GM21423 (cell line): ENCODE results near the gene VPS35.
"Not testable (repeated sequence)": the region's sequence is repeated elsewhere in the genome, so short reads cannot be mapped to it uniquely, and the experiment has no call there.

Experiments
- ATAC-seq: cut with Tn5 transposase; IDR thresholded peaks from one replicate; pipeline ENCODE4 v1.9.1; 2021; ENCODE audit warnings: mild to moderate bottlenecking, moderate library complexity; ENCODE audit not compliant: unreplicated experiment

VPS35 gene

DNA sequence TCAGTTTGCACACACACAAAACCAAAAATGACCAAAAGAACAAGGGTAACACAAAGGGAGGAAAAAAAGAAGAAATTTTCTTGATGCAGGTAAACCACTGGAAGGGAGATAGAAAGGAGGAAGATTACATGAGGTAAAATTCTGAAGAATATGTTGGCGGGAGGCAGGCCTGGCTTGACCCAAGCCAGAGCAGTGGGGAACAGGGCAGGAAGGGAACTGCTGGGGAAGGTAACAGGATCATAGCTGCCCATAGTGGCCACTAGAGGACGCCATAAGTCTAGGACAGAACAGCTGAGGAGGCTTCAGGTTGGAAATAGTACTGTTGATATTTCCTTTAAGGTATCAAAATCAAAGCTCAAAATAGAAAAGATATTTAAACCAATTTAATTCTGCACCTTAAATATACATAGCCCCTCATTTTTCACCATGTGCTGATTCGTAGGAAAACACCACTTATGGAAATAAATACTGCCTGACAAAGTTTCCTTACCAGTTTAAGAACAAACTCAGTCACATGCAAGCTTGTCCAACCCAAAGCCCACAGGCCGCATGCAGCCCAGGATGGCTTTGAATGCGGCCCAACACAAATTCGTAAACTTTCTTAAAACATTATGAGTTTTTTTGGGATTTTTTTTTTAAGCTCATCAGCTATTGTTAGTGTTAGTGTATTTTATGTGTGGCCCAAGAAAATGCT, 15.5 kb downstream of the VPS35 start:
- peak; percentile 81 for ATAC-seq

- ATAC-seq = no peak
These were observed 26.9 kb downstream of the VPS35 start for GRCh38 chr16:46662123-46662522.

DNA sequence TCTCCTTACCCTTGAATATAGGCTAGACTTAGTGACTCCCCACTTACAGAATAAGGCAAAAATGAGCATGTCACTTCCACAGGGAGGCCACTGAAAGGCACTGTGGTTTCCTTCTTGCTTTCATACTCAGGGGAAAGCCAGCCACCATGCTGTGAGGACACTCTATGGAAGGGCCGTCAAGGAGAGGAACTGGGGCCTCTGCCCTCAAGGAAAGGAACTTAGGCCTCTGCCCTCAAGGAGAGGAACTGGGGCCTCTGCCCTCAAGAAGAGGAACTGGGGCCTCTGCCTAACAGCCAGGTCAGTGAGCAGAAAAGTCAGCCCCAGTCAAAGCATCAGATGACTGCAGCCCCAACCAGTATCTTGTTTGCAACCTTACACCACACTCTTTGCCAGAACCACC, 30.1 kb downstream of the VPS35 start:
- peak; percentile 91 for ATAC-seq

DNA sequence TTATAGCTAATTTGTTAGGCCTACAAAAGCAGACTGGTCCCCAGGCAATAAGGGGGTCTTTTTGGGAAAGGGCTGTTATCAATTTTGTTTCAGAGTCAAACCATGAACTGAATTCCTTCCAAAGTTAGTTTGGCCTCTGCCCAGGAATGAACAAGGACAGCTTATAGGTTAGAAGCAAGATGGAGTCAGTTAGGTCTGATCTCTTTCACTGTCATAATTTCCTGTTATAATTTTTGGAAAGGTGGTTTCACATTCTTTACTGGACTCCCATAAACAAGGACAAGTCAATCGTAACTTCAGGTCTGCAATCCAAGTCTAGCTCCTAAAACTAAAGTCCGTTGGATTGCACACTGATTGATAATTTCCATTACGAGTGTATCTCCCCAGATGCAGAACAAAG, 37.7 kb downstream of the VPS35 start:
- no peak for ATAC-seq

DNA sequence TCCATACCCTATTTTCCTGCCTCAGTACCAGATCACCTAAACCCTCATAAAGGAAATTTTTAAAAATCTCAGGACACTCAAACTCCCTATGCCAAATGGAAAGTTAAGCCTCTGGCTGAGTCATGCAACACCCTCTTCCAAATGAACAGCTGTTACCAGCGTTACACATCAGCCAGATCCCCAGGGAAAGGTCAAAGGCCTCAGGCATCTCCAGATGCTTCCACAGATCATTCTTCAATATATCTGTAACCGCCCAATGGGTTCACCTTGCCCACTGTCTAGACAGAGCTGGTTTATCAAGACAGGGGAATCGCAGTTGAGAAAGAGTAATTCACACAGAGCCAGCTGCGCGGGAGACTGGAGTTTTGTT, 38.7 kb downstream of the VPS35 start:
- no peak for ATAC-seq

- no peak for ATAC-seq
These were observed 39.3 kb downstream of the VPS35 start for GRCh38 chr16:46649588-46650253.

DNA sequence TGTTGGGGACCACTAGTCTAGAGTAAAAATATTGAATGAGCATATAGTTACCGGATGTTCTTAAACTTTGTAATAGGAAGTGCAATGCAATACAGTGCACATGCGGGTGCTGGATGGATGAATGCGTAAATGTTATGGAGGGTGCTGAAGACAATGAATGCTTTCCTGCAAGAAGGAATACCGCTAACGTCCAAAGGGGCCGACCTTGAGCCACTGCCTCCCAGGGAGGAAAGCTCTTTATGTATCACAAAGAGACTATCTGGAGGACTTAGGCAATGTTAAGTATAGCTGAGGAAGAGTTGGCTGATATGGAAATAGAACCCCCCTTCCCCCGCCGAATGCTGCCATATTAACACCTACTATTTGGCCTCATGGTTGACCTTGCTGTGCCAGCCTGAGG, 40.3 kb downstream of the VPS35 start:
- ATAC-seq = no peak

DNA sequence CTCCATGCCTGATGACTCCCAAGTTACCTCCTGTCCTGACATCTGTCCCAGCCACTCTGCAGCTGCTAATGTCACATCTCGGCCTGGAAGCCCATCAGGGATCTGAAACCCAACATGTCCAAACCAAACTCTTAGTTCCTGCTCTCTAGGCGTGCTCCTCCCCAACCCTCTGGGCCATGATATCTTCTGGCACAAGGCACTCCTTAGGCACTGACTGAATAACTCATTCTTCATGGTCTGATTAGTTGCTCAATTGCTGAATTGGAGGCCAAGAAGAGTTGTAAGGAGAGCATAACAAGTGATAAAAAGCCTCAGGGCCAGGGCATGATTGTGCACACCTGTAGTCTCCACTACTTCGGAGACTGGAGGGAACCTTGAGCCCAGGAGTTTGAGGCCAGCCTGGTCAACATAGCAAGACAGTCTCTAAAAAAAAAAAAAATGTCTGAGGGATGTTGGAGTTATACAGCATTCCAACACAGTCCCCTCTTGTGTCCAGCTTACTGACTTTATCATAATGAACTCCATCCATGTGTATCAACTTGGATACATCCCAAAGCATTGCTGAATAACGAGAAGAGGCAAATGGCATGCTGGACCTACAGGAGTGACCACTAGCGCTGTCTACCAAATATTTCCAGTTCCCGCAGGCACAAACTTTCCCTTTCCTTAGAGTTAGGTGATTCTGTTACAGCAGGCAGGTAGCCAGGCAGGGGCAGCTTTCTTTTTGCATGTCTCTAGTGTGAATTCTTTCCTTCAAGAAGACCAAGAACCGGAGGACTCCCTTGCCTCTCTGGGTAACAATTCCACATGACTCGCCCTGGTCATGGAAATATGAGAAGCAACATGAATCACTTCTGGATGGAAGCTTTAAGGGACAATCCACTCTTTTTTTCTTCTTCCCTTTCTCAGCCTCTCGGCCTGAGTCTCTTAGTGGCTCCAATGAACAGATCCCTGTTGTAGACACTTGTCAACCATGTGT, 49.7 kb downstream of the VPS35 start:
- ATAC-seq = no peak

DNA sequence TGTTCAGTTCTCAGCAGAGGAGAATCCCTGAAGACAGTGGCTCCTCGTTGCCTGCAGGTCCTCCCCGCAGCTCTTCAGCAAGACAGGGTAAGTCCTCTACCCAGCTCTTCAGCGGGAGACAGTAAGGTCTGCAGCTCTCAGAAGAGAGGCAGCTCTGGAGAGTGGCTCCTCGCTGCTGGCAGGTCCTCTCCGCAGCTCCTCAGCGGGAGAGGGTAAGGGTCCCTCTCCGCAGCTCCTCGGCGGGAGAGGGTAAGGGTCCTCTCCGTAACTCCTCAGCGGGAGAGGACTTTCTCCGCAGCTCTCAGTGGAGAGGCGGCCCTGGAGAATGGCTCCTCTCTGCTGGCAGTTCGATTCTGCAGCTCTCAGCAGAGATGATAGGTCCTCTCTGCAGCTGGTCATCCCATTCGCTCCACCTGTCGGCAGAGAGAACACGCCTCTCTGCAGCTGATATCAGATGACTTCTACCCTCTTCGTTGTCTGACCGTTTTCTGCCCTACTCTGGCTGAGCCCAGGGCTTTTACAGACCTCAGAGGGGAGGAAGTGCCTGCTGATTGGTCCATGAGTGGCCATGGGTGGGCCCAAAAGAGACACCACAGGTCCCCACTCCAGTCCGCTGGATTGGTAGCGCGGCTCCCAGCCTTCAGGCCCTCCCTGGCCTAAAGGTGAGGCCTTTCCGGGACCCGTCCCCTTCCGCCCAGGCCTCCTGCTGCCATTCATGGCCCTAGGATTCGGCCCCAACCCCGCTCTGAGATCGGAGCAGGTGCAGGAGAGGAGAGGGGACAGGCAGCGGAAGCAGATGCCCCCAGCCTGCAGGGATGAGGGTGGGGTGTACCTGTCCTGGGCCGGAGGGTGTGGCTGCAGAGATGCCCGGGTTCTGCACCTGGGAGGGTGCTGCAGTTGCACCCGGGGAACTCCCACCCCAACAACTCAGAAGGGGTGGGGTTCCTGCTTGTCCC, 55.9 kb downstream of the VPS35 start:
- ATAC-seq = no peak

DNA sequence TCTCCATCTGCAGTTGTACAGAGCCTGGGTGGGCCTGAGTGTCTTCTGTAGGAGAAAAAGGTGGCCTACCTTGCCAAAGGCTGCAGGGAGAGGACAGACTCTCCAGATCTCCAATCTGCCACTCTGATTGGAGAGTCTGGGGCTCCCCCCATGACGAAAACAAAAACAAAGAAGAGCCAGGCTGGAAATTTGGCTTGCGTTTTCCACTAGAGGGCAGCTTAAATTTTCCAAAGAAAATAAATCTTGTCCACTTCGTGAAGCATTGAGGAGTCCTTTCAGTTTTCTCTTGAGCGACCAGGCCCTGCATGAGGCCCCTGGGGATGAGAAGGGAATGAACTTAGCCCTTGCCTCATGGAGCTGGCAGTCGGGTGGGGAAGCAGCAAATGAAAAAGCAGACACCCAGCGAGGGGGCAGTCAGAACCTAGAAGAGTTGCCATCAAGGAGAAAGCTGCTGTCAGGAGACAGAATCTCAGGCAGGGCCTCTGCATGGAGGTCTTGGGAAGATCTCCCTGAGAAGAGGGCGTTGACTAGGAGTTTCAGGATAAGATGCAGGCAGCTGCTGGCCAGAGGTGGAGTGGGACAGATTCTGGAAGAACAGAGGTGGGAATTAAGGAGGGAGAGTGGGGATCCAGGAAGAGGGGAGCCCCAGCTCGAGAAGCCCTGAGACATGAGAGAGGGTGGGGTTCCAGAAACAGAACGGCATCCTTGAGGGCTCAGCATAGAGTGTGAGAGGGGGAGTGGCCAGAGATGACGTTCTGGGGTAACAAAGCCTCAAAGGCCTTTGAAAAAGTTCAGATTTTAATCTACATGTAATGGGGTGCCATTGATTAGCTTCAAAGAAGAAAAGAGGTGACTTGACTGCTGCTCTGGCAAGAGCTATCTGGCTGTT, 59.4 kb downstream of the VPS35 start:
- ATAC-seq = no peak

- no peak for ATAC-seq
These were observed 61.2 kb downstream of the VPS35 start for GRCh38 chr16:46627746-46628145.

GRCh38 chr16:46626681-46627080, 62.3 kb downstream of the VPS35 start:
- ATAC-seq = not testable (repeated sequence)

- ATAC-seq = not testable (repeated sequence)
These were observed 64.1 kb downstream of the VPS35 start for GRCh38 chr16:46624862-46625261.

DNA sequence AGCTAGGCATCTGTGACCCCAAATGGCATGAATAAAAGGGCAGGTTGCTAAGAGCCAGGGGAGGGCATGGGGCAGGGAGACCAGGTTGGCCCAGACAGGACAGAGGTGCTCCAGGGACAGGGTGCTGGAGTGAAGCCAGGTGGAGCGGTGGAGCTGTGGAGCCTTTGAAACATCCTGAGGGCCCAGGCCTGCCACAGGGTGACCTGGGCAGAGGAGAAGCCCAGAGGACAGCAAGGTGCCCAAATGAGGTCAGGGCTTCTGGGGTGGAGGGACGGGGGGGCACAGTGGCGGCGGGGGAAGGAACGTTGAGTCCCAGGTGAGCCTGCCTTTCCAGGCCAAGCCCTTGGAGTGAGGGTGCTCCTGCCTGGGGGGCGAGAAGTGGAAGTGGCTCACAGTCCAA, 65.3 kb downstream of the VPS35 start:
- ATAC-seq = not testable (repeated sequence)

- not testable (repeated sequence) for ATAC-seq
These were observed 65.7 kb downstream of the VPS35 start for GRCh38 chr16:46623246-46623645.

DNA sequence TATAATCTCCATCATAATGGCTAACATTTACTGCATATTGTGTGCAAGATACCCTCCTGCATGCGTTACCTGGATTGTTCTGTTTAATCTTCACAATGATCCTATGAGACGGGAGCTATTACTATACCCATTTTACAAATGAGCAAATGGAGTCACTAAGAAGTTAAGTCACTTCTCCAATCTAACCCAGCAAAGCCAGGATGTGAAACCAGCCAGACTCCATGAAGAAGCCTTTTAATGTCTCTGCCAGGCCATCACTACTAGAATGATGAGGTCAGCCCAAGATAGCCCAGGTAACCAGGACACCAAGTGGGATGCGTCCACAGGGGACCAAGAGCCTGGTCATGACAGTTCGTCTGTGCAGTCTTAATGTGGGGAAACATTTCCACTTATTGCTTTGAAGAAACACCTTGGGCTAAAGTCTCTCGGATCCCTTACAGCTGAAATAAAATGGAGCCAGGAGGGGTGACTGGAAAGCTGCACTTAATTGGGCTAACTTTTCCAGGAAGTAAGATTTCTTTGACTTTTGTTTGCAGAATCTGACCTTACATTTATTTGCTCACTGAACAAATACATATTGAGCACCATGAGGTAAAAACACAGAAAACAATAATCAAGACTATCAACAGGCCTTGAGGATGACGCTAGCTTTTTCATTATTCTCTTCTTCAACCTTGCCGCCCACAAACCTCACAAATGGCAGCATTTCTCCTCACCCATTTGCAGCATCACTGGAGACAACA, 66.9 kb downstream of the VPS35 start:
- no peak for ATAC-seq

DNA sequence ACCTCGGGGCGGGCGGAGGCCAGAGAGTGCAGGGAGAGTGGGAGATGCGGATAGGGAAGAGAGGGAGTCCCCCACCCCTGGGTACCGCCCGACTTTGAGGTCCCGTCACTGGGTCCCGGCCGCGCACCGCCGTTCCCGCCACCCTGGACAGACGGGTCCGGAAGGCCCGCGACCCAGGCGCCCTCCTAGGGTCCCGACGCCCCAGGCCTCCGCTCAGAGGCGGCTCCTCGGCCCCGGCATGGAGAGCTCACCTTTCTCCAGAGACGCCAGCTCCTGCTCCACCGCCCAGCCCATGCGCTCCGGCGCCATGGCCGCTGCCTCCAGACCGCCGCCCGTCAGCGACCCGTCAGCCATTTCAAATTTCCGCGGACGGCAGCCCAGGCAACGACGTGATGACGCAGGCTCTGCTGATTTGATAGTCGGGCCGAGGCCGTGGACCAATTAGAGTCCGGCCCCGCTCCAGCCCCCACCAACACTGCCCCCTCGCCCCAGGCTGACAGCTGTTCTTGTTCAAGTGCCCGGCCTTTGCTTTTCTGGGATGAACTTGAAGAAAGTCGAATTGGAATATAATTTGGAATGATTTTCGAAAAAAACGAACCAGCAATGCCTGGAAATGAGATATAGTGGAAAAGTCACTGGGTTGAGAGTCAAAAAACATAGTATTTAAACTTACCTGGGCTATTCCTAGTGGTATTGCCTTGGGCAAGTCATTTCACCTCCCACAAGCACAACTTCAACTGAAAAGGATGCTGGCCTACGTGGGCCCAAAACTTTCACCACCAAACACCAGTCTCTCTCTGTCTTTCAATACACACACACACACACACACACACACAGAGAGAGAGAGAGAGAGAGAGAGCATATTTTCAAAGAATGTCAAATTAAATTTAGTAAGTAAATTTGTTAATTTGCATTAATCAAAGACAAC, 67.7 kb downstream of the VPS35 start, which contains the start of gene SHCBP1:
Gene SHCBP1, minus strand, starts transcription at position 374 of the 928 bp plus-strand sequence. Its CDS starts 20 bp downstream, at position 354.
- peak; percentile 94 for ATAC-seq
